GM21367 (cell line): ENCODE results near the gene GRM7.

Experiments used
- ATAC-seq: cut with Tn5 transposase; IDR thresholded peaks from one replicate; pipeline ENCODE4 v1.9.1; 2021; ENCODE audit not compliant: unreplicated experiment

GRM7 gene

DNA sequence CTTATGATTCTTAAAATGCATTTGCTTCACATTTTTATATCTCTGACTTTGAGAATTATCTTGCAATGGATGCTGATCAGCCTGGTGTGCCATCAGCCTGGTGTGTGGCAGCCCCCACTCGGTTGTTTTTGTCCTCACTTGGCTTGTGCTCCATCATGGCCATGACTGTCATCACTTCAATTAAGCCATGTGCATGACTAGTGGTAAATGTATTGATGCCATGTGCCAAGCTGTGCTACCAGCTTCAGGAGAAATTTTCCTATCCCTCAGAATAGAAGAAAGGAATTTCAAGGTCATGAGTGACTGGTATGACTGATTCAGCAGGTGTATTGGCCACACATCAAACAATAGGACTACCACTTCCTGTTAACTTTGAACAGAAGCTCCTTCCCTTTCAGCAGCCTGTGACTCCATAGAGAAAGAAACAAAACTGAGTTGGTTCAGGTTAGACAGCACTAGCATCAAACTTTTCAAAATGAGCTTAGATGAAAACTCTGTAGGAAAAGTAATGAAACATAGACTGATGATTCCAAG lies 251.7 kb downstream of the GRM7 start:
- ATAC-seq: no peak

DNA sequence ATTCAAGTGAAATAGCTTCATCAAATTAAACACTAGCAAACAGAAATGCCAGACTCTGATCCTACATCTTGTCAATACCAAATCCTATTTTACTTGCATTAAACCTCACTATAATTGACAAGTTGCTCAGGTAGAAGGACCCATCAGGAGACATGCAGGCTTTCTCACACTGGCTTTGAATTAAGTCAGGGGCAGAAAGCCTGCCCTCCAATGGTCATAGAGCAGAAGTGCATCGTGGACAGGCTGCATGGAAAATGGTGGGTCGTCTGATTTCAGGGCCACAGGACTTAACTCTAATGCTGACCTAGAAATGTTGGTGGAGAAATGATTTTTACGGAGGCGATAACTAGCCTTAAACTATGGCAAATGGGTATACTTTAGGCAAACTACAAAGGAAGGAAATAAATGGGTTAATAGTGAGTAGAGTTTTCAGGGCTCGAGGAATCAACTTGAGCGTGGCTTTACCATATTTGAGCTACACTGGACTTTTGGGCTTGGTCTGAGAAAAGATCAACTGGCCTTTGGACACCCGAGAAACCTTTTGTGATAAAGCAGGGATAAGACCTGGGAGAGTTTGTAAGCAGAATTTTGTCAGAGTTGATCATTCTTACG lies 283.9 kb downstream of the GRM7 start:
- peak; percentile 91 for ATAC-seq

DNA sequence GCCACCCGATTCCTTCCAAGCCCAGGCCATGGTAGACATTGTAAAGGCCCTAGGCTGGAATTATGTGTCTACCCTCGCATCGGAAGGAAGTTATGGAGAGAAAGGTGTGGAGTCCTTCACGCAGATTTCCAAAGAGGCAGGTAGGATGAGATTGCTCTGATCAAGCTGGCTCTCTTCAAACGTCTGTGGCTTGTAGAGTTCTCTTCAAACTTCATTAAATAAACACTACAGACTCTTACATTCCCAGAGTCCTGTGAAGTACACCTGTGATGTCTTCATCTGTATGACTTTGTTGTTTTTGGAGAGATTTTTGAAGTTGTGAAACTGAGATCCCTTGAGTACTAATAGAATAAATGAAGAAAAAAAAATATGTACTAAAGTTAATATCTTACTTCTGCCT lies 285.6 kb downstream of the GRM7 start:
- ATAC-seq: no peak

DNA sequence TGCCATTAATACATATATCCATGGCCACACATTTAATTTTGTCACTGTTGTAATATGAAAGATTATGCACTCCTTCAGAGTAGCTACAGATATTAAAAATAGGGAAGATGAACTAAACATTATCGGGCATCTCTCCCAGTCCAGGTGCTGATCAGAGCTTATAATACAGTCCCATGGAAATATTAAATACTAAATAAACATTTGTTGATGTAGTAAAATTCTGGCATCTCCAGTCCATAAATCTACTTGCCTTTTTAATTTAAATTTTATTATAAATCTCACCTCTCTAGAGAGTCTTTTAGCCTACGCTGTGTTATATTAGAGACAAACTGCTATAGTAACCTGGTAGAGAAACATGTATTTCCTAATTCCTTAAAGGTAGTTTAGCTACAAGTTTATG lies 297.6 kb downstream of the GRM7 start:
- no peak for ATAC-seq

DNA sequence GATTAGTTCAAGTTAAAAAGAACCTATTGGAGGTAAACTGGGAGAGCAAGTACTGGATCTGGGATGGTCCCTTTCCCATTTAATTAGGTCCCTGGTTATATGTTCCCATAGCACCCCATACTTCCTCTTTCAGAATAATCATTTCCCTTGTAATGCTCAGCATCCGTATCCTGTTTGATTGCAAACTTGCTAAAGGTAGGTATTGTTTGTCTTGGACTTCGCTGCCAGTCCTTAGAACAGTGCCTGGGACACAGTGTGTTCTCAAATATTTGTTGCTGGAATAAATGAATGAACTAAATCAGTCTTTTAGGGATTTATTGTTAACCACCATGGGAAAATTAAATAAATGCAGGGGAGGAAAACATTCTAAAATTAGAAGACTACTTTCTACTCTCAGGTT lies 299.8 kb downstream of the GRM7 start:
- ATAC-seq: no peak

DNA sequence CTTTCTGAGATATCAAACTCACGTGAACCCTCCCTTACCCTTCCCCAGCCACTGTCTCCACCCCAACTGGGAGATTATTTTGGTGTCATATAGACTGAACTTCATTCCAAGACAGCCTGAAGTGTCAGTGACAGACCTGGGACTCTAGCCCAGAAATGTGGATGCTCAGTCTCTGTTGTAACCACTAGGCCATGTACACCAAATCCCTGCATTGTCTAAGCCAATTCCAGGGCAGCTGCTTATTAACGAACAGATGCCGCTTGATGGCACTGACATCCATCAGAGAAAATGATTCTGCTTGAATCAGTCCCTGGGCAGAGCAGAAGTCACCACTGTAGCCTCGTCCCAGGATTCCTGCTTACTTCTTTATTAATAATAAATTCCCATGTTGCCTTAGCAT lies 305.5 kb downstream of the GRM7 start:
- ATAC-seq: no peak

DNA sequence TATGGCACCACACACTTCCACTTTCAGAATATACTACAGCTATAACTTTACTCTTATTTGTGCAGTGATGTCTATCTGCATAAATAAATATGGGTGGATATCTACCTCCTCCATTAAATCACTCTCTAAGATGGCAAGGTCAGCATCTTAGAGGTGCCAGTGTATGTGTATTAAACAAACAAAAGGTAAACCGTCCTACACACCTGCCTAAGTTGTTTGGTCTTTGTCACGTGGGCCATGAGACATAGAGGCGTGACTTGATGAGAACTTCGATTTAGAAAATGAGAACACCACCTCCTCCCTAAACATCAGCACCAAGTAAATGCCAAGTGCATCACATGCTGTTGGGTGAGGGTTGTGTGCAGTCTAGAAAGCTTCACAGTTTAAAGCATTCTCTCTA lies 310.6 kb downstream of the GRM7 start:
- no peak for ATAC-seq

DNA sequence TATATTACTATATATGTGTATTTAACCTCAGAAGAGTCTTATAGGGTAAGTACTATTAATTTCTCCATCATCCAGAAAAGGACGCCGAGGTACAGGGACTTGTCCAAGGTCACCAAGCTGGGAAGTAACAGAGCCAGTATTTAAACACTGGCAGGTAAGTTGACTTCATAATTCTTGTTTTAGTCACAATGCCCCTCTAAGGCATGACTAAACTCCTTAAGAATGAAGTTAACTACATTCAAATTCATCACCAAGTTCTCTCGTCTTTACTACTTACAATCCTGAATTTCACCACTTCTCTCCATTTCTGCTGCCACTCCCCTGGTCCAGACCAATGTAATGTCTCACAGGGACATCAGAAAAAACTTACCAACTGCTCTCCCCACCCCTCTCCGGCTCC lies 312.1 kb downstream of the GRM7 start:
- no peak for ATAC-seq

DNA sequence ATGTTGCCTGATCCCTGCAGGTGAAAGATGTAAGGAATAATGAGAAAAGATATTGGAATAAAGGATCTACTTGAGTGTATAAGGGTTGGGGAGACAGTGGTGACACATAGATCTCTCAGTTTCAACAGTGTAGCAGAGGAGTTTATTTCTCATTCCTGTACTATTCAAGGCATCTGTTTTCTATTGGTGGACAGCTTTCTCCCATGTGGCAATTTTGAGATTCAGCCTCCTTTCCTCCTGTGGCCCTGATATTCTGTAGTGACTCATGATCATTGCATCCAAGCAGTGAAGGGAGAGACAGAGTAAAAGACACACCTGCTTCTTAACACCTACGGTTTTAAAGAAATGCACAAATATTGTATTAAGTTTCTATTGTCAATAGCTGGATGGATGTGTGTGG lies 327.6 kb downstream of the GRM7 start:
- no peak for ATAC-seq

DNA sequence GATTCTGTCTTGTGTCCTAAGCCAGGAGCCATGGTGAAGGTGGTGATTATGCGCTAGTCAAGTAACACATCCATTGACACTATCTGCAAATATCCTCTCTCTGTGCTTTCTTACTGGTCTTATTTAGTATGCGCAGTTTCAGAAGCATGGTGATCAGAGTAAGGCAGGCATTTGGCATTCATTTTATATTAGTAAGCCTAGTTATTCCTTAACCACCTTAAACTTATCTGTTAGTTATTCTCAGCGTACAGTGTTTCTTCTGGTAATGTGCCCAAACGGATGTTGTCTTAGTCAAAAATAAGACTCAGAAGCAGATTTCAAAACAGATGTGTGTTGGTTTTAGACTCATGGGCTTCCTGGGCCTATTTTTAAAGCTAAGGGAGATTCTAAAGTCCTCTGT lies 329.2 kb downstream of the GRM7 start:
- ATAC-seq: no peak

DNA sequence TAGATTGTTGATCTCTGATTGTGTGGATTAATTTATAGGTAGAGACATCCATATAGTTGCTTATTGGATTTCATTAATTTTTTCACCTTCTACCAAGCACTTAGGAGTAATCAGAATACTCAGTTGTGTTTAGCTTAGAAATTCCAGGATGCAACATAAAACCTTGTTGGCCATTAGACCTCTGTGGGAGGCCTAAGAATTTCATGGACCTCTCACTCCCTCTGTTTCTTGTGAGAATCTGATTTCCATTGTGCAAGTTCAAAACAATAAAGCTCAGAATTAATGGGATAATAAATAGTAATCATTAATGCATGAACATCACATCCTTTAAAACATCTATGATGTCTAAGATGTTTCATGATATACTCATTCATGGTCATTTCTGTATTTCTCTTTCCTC lies 332.4 kb downstream of the GRM7 start:
- no peak for ATAC-seq

DNA sequence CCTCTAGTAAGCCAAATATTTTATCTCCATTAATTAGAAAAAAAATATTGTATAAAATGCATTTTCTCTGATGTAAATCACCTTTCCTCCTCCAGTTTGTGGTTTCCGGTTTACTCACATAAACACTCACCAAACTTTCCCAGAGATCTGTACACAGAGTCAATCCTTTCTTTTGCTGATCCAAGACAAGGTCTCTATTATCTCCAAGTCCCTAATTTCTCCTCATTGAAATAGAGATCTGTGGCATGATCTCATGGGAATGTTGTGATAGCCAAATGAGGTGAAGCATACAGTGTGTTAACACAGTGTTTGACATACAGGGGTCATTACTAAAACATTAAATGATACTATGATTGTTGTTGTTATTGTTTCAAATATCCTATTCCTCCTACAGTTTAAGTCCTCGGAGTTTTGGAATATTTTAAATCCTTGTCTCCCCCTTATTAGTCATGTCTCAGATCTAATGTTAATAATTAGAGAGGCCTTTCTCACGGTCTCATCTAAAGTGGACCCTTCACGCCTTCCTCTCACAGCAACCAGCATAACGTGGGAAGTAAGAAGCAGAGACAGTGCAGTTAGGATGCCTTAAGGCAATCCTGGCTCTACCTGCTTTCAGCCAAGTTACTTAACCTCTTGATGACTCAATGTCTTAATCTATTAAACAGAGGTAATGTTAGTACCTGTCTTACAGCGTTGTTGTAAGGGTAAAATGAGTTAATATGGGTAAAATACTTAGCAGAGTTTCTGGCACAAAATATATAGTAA lies 333.3 kb downstream of the GRM7 start:
- no peak for ATAC-seq

DNA sequence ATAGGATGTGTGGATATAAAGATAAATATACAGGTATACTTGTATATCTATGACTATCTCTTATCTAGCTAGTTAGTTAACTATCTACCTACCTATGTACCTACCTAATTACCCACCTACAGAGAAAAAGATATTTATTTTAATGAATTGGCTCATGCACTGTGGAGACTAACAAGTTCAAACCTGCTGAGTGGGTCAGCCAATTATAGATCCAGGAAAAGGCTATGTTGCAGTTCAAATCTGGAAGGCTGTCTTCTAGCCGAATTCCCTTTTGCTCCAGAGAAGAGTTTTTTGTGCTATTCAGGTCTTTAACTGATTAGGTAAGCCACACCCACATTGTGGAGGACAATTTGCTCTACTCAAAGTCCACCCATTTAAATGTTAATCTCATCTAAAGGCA lies 335.0 kb downstream of the GRM7 start:
- ATAC-seq: no peak

DNA sequence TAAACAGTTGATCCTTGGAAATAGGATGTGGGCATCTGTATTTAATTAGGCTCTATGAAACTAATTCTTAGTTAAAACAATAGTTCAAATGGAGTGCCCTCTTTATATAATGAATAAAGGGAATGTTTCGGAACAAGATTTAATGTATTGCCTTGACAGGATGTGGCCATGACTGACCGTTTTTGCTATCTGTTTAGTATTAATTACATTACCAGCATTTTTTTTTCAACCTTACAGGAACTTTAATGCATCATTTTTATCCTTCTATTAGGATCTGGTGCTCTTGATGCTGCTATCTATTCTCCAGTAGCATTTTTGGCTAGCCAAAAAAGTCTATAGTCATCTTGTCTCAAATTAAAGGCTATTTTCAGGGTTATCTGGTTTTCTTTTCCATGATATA lies 340.9 kb downstream of the GRM7 start:
- ATAC-seq: no peak

DNA sequence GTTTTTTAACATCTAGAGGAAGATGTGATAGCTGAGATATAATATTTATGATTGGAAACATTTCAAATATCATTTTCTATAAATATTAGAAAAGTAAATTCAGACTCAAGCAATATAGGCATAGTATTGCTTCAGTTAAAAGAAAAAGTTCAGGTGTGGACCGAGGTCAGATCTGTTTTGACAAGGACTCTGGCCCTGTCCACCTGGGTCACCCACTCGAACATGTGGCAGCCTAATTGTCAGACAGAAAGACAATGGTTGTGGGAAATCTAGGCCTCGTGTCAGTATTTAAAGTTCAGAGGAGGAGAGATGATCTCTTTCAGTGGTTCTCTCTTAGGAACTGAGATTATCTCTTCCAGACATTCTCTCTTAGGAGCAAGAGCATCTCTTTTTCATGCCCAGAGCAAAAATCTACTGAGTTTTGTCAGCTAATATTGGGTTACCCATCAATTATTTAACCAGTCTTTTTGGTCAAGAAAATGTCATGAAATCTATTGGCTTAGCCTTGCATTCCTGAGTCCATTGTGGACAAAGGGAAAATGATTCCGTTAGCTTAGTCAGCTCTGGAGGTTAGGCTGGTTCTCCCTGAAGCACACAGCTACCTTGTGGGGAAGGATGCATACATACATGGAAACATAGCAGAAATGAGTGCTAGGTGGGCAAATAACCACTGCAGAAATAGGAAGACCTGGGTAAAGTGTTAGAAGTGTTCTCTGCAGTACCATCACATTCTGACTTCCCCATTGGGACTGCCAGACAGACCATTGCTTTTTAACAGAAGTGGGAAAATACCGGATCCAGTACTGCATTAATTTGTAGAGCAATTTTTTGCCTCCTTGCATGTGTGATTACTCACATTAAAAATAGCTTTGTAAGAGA lies 343.3 kb downstream of the GRM7 start:
- ATAC-seq: no peak

DNA sequence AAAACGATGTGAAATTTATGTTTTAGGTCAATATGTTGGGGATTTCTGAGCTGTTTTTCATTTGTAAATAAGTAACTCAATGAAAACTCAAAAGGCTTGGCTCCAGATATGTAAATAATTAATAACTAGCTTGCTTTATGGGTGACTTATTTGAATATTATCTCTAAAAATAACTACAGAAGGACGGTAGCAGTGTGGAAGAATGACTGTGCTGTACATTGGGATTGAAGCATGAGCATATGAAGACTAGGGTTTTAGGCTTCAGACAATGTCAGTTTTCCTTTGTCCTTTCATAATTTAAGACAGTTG lies 343.9 kb downstream of the GRM7 start:
- no peak for ATAC-seq

DNA sequence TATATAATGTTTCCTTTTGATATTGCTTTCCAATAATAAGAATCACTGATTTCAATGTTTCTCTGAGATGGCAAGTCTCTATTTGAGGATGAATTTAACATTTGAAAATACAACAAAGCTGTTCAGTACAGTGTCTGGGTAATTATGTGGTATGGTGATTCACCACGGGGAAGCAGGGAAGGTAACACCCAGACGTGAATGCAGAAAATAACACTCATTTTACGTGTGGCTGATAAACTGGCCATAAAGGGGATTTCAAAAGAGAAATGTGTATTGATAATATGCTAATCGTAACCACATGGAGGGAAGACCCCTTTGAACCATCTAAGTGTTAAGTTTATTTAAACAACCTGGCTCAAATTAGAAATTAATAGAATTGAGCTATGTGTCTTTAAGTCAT lies 344.6 kb downstream of the GRM7 start:
- ATAC-seq: peak; percentile 38

DNA sequence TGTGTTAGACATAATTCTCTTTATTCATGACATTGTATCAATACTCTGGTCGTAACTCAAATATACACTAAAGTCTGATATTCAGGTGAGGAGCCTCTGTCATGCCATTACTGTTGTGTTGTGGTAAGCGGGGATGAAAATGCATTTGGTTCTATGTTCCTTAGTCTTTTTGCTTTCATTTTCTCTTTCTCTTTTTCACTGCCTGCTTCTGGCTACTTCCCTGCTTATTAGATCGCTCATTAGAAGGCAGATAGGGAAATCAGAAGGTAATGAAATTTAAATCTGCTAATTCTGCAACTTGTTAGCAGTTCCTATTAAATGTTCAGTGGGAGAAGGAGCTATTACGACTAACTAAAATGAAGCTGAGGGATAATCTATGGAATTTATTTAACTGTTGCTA lies 345.0 kb downstream of the GRM7 start:
- peak; percentile 82 for ATAC-seq

DNA sequence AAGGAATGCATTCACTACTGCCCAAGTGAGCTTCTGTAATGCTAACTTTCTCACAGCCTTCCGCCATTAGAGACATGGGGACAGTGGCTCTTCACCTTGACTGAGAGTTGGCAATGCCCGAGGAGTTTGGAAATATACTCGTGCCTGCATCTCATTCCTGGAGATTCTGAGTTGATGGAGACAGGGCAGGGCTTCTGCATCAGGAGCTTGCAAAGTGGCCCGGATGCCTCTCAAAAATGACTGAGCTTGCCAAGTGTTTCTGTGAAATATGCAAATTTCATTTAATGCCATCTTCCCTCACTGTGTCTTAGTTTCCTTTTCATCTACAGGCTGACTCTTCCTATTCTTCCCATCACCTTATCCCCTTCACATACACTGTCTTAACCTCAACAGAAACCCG lies 346.2 kb downstream of the GRM7 start:
- no peak for ATAC-seq

DNA sequence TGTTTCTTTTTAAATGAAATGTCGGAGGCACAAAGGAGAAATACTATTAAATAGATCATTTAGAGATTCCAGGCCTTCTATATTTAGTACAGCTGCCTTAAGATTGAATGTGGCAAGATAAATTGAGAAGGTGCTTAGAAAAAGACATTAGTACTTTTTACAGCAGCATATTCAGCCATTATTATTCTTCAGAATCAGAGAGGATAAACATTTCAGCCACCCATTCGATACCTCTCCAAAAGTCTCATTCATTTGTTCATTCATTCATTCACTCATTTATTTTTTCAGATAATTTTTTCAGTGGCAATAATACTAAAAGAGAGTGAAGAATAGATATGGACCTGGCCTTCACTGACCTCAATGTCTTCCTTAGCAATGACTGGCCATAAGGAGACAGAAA lies 347.0 kb downstream of the GRM7 start:
- no peak for ATAC-seq

DNA sequence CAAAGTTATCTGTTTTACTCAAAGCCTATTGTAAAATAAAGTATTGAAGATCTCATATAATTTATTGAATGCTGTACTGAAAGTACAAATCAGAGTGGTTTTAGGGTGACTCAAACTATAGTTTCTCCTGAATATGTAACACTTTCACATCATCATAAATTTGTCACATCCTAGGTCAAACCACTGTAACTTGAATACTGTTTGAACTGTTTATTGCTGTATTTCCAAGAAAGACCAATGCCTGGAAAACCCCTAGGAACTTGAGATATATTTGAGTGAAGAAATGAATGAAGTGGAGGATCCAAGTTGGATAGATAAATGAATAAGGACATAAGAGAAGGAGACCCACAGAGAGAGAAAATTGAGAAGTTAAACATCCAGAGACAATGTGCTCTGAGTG lies 348.2 kb downstream of the GRM7 start:
- no peak for ATAC-seq

DNA sequence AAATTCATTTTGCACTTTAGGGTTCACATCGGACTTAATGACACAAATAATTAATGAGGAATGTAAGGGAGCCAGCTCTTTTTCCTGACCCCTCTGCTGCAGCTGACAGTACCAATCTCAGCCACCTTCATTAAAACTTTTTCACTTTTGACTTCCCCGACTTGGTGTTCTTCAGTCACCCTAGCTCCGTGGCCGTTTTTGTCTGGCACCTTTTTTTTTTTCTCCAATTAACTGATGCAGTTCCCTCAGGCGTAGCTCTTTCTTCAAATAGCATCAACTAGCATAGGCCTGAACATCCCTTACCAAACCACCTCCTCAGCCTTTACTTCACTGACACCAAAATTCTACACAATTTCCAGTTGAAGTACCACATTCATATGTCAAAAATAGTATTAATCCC lies 350.8 kb downstream of the GRM7 start:
- ATAC-seq: no peak
